SK-N-SH treated with all-trans-retinoic acid at 6 μM for 48 hours (cell line): ENCODE results near the gene MTFP1.

Experiments used
- ATAC-seq: fragments of 200-7000 bp; cut with Tn5 transposase; 3 replicates; pipeline ENCODE4 v1.9.1; 2020; ENCODE audit warnings: mild to moderate bottlenecking, moderate library complexity
- ARNTL ChIP-seq: fragments of 450-650 bp; formaldehyde crosslinking; IDR thresholded peaks from 2 replicates; pipeline ENCODE4 v1.5.0; 2020; ENCODE audit warnings: low read depth, mild to moderate bottlenecking, moderate library complexity, borderline replicate concordance
- BACH2 ChIP-seq: fragments of 250-450 bp; sonication (Bioruptor Pico); IDR thresholded peaks from 2 replicates; pipeline ENCODE4 v1.9.0; 2021; ENCODE audit warnings: mild to moderate bottlenecking, borderline replicate concordance
- CREB5 ChIP-seq: fragments of 250-450 bp; sonication (Bioruptor Pico); IDR thresholded peaks from 2 replicates; pipeline ENCODE4 v1.5.1; 2020; ENCODE audit warnings: low read depth, mild to moderate bottlenecking, moderate library complexity
- ESRRG ChIP-seq: fragments of 250-450 bp; sonication (Bioruptor Pico); IDR thresholded peaks from 2 replicates; pipeline ENCODE4 v1.6.1; 2021; ENCODE audit warnings: mild to moderate bottlenecking
- GLIS3 ChIP-seq: fragments of 250-450 bp; sonication (Bioruptor Pico); IDR thresholded peaks from 2 replicates; pipeline ENCODE4 v1.5.0; 2020; ENCODE audit warnings: mild to moderate bottlenecking, moderate library complexity
- ISL1 ChIP-seq: fragments of 250-450 bp; sonication (Bioruptor Pico); IDR thresholded peaks from 2 replicates; pipeline ENCODE4 v2.1.2; 2022; ENCODE audit warnings: mild to moderate bottlenecking, moderate library complexity
- PATZ1 ChIP-seq: fragments of 250-450 bp; sonication (Bioruptor Pico); IDR thresholded peaks from 2 replicates; pipeline ENCODE4 v1.8.0; 2020; ENCODE audit warnings: mild to moderate bottlenecking, moderate library complexity, borderline replicate concordance
- RARB ChIP-seq: fragments of 250-450 bp; sonication (Bioruptor Pico); IDR thresholded peaks from 2 replicates; pipeline ENCODE4 v1.8.0; 2021; ENCODE audit warnings: mild to moderate bottlenecking, moderate library complexity
- TCF4 ChIP-seq: fragments of 250-450 bp; sonication (Bioruptor Pico); IDR thresholded peaks from 2 replicates; pipeline ENCODE4 v1.8.0; 2021; ENCODE audit warnings: mild to moderate bottlenecking, moderate library complexity, borderline replicate concordance
- TOX ChIP-seq: fragments of 250-450 bp; sonication (Bioruptor Pico); IDR thresholded peaks from 2 replicates; pipeline ENCODE4 v1.8.0; 2021; ENCODE audit warnings: mild to moderate bottlenecking, moderate library complexity, borderline replicate concordance
- ZC3H10 ChIP-seq: fragments of 250-450 bp; sonication (Bioruptor Pico); IDR thresholded peaks from 2 replicates; pipeline ENCODE4 v1.5.1; 2021; ENCODE audit warnings: mild to moderate bottlenecking, moderate library complexity
- ZFP3 ChIP-seq: fragments of 250-450 bp; sonication (Bioruptor Pico); IDR thresholded peaks from 2 replicates; pipeline ENCODE4 v1.5.0; 2020; ENCODE audit warnings: mild to moderate bottlenecking, moderate library complexity
- ZNF565 ChIP-seq: fragments of 450-650 bp; formaldehyde crosslinking; conservative IDR thresholded peaks from 2 replicates; pipeline ENCODE4 v1.5.0; 2020; ENCODE audit warnings: low read depth, mild to moderate bottlenecking, moderate library complexity
- ZNF70 ChIP-seq: fragments of 450-650 bp; formaldehyde crosslinking; IDR thresholded peaks from 2 replicates; pipeline ENCODE4 v1.5.0; 2020; ENCODE audit warnings: mild to moderate bottlenecking, moderate library complexity
- TF ChIP-seq, protein P1 (sequence below): fragments of 250-450 bp; sonication (Bioruptor Pico); IDR thresholded peaks from 2 replicates; pipeline ENCODE4 v1.5.1; 2021; ENCODE audit warnings: mild to moderate bottlenecking, moderate library complexity
- TF ChIP-seq, protein P2 (sequence below): fragments of 250-450 bp; sonication (Bioruptor Pico); IDR thresholded peaks from 2 replicates; pipeline ENCODE4 v1.8.0; 2021; ENCODE audit warnings: low read depth, mild to moderate bottlenecking, moderate library complexity, borderline replicate concordance
- TF ChIP-seq, protein P3 (sequence below): fragments of 250-450 bp; sonication (Bioruptor Pico); IDR thresholded peaks from 2 replicates; pipeline ENCODE4 v1.5.0; 2020; ENCODE audit warnings: mild to moderate bottlenecking, moderate library complexity

MTFP1 gene

DNA sequence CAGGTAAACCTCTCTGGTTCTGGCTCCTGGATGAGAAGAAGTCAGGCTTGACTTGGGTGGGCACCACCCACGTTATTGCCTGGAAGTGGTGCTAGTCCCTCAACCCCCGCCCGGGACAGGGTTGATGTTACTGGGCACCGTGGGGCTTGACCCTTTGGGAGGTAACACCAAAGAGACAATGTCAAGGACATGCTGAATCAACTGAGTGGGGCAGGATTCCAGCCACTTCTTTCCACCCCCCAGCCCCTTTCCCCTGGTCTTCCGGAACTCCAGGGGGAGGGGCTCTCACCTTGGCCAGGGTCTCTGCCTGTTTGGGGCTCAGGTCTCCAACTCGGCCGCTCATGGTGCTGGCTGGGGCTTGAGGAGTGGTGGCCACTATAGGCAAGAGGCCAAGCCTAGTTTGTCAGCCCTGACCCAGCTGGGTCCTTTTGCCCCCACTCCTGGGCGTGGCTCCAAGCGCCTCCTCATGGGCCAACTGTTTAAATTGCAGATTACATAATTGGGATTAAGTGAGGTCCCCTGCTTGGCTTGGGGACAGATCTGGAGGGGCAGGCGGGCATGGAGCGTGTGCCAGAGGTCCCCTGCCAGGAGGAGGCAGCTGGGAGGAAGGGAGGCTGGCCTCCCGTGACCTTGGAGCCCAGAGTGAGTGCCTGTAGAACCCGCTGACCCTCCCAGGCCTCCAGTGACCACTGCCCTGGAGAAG, 46.2 kb downstream of the MTFP1 start, which contains the start of gene SEC14L3:
SEC14L3 (minus strand) TSS at position 402 of the 703 bp plus-strand sequence; CDS start at position 343, 59 bp downstream.
- TF ChIP-seq ESRRG = no peak
- no peak for TF ChIP-seq RARB (CRISPR knock-in tag)
- TF ChIP-seq ZNF565 (CRISPR knock-in tag) = no peak
- TF ChIP-seq ZNF70 = no peak
- TF ChIP-seq, protein P1, sequence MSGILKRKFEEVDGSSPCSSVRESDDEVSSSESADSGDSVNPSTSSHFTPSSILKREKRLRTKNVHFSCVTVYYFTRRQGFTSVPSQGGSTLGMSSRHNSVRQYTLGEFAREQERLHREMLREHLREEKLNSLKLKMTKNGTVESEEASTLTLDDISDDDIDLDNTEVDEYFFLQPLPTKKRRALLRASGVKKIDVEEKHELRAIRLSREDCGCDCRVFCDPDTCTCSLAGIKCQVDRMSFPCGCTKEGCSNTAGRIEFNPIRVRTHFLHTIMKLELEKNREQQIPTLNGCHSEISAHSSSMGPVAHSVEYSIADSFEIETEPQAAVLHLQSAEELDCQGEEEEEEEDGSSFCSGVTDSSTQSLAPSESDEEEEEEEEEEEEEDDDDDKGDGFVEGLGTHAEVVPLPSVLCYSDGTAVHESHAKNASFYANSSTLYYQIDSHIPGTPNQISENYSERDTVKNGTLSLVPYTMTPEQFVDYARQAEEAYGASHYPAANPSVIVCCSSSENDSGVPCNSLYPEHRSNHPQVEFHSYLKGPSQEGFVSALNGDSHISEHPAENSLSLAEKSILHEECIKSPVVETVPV (CRISPR knock-in tag) = no peak
- TF ChIP-seq BACH2 (CRISPR knock-in tag) = no peak
- TF ChIP-seq PATZ1 (CRISPR knock-in tag) = no peak
- TF ChIP-seq ARNTL (CRISPR knock-in tag) = no peak
- TF ChIP-seq TOX (CRISPR knock-in tag) = no peak
- TF ChIP-seq ZFP3 = no peak
- TF ChIP-seq TCF4 (CRISPR knock-in tag) = no peak
- TF ChIP-seq, all 23 proteins: peak for 0
- no peak for ATAC-seq

DNA sequence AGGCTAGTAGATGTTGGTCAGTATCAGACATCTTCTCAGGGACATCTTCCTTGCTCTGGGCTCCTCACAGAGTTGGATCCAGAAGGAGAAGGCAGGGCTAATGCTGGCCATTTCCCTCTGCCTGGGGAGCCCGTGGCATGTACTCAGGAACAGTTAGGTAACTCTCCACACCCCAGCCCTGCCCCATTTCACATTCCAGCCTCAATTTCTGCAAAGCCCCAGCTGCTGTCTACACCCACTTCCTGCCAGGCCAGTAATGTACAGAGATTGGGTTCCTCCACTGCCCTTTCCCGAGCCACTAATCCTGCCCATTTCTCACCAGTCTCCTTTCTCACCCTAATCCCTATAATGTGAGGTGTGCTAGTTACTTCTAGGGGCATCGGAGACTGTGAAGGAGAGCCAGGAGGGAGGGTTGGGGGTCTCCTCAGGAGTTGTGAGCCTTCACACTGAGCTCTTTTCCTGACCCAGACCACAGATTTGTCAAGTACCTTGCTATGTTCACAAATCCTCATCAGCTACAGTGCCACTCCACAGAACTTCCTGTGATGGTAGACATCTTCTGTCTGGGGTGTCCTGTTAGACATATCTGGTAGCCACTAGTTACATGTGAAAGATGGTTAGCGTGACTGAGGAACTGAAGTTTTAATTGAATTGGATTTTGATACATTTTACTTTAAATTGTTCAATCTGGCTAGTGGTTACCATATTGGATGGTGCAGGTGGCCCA, 47.6 kb downstream of the MTFP1 start:
- TF ChIP-seq ESRRG (no peak), ARNTL (CRISPR knock-in tag) (no peak)
- no peak for ATAC-seq

DNA sequence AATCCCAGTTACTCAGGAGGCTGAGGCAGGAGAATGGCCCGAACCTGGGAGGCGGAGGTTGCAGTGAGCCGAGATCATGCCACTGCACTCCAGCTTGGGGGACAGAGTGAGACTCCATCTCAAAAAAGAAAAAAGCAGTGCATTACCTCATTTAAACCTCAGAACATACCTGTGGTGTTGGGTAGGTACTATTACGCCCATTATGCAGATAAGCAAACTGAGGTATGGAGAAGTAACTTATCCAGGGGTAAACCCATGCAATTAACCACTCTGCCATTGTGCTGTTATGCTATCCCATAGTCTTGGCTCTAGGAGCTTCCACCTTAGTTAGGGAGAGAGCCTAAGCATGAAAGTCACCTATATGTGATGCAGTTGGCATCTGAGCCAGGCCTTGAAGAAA, 48.6 kb downstream of the MTFP1 start:
- TF ChIP-seq, protein P2, sequence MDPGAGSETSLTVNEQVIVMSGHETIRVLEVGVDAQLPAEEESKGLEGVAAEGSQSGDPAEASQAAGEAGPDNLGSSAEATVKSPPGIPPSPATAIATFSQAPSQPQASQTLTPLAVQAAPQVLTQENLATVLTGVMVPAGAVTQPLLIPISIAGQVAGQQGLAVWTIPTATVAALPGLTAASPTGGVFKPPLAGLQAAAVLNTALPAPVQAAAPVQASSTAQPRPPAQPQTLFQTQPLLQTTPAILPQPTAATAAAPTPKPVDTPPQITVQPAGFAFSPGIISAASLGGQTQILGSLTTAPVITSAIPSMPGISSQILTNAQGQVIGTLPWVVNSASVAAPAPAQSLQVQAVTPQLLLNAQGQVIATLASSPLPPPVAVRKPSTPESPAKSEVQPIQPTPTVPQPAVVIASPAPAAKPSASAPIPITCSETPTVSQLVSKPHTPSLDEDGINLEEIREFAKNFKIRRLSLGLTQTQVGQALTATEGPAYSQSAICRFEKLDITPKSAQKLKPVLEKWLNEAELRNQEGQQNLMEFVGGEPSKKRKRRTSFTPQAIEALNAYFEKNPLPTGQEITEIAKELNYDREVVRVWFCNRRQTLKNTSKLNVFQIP (CRISPR knock-in tag) = no peak
- TF ChIP-seq BACH2 (CRISPR knock-in tag) (no peak), ISL1 (CRISPR knock-in tag) (no peak), RARB (CRISPR knock-in tag) (no peak), GLIS3 (CRISPR knock-in tag) (no peak), ZNF565 (CRISPR knock-in tag) (no peak), ZC3H10 (no peak), ZNF70 (no peak), CREB5 (CRISPR knock-in tag) (no peak), PATZ1 (CRISPR knock-in tag) (no peak), ZFP3 (no peak)
- TF ChIP-seq, protein P3, sequence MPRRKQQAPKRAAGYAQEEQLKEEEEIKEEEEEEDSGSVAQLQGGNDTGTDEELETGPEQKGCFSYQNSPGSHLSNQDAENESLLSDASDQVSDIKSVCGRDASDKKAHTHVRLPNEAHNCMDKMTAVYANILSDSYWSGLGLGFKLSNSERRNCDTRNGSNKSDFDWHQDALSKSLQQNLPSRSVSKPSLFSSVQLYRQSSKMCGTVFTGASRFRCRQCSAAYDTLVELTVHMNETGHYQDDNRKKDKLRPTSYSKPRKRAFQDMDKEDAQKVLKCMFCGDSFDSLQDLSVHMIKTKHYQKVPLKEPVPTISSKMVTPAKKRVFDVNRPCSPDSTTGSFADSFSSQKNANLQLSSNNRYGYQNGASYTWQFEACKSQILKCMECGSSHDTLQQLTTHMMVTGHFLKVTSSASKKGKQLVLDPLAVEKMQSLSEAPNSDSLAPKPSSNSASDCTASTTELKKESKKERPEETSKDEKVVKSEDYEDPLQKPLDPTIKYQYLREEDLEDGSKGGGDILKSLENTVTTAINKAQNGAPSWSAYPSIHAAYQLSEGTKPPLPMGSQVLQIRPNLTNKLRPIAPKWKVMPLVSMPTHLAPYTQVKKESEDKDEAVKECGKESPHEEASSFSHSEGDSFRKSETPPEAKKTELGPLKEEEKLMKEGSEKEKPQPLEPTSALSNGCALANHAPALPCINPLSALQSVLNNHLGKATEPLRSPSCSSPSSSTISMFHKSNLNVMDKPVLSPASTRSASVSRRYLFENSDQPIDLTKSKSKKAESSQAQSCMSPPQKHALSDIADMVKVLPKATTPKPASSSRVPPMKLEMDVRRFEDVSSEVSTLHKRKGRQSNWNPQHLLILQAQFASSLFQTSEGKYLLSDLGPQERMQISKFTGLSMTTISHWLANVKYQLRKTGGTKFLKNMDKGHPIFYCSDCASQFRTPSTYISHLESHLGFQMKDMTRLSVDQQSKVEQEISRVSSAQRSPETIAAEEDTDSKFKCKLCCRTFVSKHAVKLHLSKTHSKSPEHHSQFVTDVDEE (CRISPR knock-in tag) = no peak
- ATAC-seq = no peak
